H1 (cell line): ENCODE data around the gene SLC19A1. TPM values are rescaled to one million over a fixed set of nuclear protein-coding genes. Genes with fewer than 3 reads are reported as not detected.

Experiments
- CTCF ChIA-PET: fragments of 300-600 bp; sonication (Branson Sonifier 250); formaldehyde crosslinking; loops from one replicate; lab custom pipeline; 2021; ENCODE audit not compliant: partially characterized antibody; lab: Charles Lee
- POLR2A ChIA-PET: fragments of 300-600 bp; sonication (Branson Sonifier 250); formaldehyde crosslinking; loops from one replicate; lab custom pipeline; 2021; ENCODE audit warnings: inconsistent platforms; ENCODE audit not compliant: partially characterized antibody; lab: Charles Lee
- DNase-seq, 2 experiments: peaks; one replicate each; pipeline versions ENCODE4 v3.0.0 to v3.0.0-alpha.2; 2010 to 2022; ENCODE audit warnings: low spot score in 2 of 2, low read depth in 1 of 2, mixed read lengths in 1 of 2
- FAIRE-seq: peaks from 2 replicates; lab custom pipeline; 2011; peaks lifted over from hg19 to GRCh38; lab: Jason Lieb, UNC
- H2AFZ ChIP-seq: 2 replicates; pipeline ENCODE4 v1.8.1; 2012; ENCODE audit warnings: low read length, inconsistent platforms
- H2AK5ac ChIP-seq: 2 replicates; pipeline ENCODE4 v1.6.1; 2013; ENCODE audit warnings: low read depth, low read length
- H2BK120ac ChIP-seq: replicated peaks from 2 replicates; pipeline ENCODE3; 2013; ENCODE audit warnings: low read depth, low read length, inconsistent platforms
- H2BK12ac ChIP-seq: 2 replicates; pipeline ENCODE4 v1.6.1; 2013; ENCODE audit warnings: low read depth, low read length
- H2BK15ac ChIP-seq: 2 replicates; pipeline ENCODE4 v1.6.1; 2013; ENCODE audit warnings: low read length
- H2BK20ac ChIP-seq: 2 replicates; pipeline ENCODE4 v1.6.1; 2013; ENCODE audit warnings: low read length
- H2BK5ac ChIP-seq: 2 replicates; pipeline ENCODE4 v1.6.1; 2013; ENCODE audit warnings: low read depth, low read length
- H3K14ac ChIP-seq: 2 replicates; pipeline ENCODE4 v1.6.1; 2013; ENCODE audit warnings: inconsistent platforms; ENCODE audit not compliant: insufficient read length
- H3K18ac ChIP-seq: 2 replicates; pipeline ENCODE4 v1.6.1; 2013; ENCODE audit warnings: low read length; ENCODE audit errors: extremely low read depth
- H3K23ac ChIP-seq: 2 replicates; pipeline ENCODE4 v1.6.1; 2013; ENCODE audit warnings: inconsistent platforms; ENCODE audit not compliant: insufficient read length
- H3K23me2 ChIP-seq: 2 replicates; pipeline ENCODE4 v1.6.1; 2013; ENCODE audit warnings: low read depth, low read length
- H3K27ac ChIP-seq: 2 replicates; pipeline ENCODE4 v1.6.1; 2011; ENCODE audit warnings: low read depth, low read length, inconsistent platforms
- H3K27me3 ChIP-seq, 4 experiments: replicated peaks in 1 of 4; 1 replicate in 1 of 4; 2 replicates in 3 of 4; pipeline versions ENCODE4 v1.6.1 to v1.8.1; 2011 to 2013; ENCODE audit warnings: low read length in 3 of 4, mild to moderate bottlenecking in 3 of 4, inconsistent platforms in 2 of 4, mixed read lengths in 2 of 4, moderate library complexity in 1 of 4; ENCODE audit not compliant: control insufficient read depth in 3 of 4, insufficient read depth in 3 of 4; ENCODE audit errors: extremely low read depth in 1 of 4
- H3K36me3 ChIP-seq, 4 experiments: 2 replicates each; pipeline versions ENCODE4 v1.6.1 to v1.8.1; 2011 to 2013; ENCODE audit warnings: mild to moderate bottlenecking in 4 of 4, low read length in 3 of 4, moderate library complexity in 2 of 4, control low read depth in 1 of 4, inconsistent platforms in 1 of 4; ENCODE audit not compliant: insufficient read depth in 4 of 4, control insufficient read depth in 2 of 4
- H3K4ac ChIP-seq: replicated peaks from 2 replicates; pipeline ENCODE3; 2013; ENCODE audit warnings: low read length, low read depth, mixed read lengths, inconsistent platforms; ENCODE audit not compliant: insufficient read length
- H3K4me1 ChIP-seq, 4 experiments: replicated peaks in 1 of 4; 1 replicate in 1 of 4; 2 replicates in 3 of 4; pipeline versions ENCODE4 v1.6.1 to v1.8.1; 2011 to 2013; ENCODE audit warnings: low read length in 3 of 4, inconsistent platforms in 2 of 4, mixed read lengths in 1 of 4; ENCODE audit not compliant: insufficient read depth in 4 of 4, control insufficient read depth in 3 of 4
- H3K4me2 ChIP-seq, 2 experiments: 2 replicates each; pipeline versions ENCODE4 v1.6.1 to v1.8.1; 2011 to 2013; ENCODE audit warnings: low read depth in 2 of 2, low read length in 2 of 2, control low read depth in 1 of 2, inconsistent platforms in 1 of 2, mild to moderate bottlenecking in 1 of 2; ENCODE audit not compliant: insufficient read depth in 1 of 2
- H3K4me3 ChIP-seq, 4 experiments: fragments of 200-600, 300-600 bp in 1 of 4; sonication (generic), shearing (Covaris generic), sonication (Bioruptor Twin) in 1 of 4; 2 replicates each; pipeline versions ENCODE4 v1.5.1 to v1.8.1; 2011 to 2016; ENCODE audit warnings: low read length in 4 of 4, low read depth in 3 of 4, control low read depth in 2 of 4, inconsistent platforms in 2 of 4, mild to moderate bottlenecking in 2 of 4, mixed read lengths in 1 of 4, moderate library complexity in 1 of 4; ENCODE audit not compliant: insufficient read depth in 2 of 4; ENCODE audit errors: extremely low read depth in 1 of 4
- H3K56ac ChIP-seq: replicated peaks from 2 replicates; pipeline ENCODE3; 2013; ENCODE audit warnings: low read depth, mild to moderate bottlenecking, mixed read lengths, low read length, inconsistent platforms; ENCODE audit not compliant: insufficient read length
- H3K79me1 ChIP-seq: 2 replicates; pipeline ENCODE4 v1.6.1; 2013; ENCODE audit warnings: low read depth, low read length, control low read depth
- H3K79me2 ChIP-seq, 2 experiments: 2 replicates each; pipeline versions ENCODE4 v1.6.1 to v1.8.1; 2012 to 2013; ENCODE audit warnings: low read length in 2 of 2, mild to moderate bottlenecking in 2 of 2, inconsistent platforms in 1 of 2; ENCODE audit not compliant: insufficient read depth in 2 of 2, control insufficient read depth in 1 of 2
- H3K9ac ChIP-seq, 4 experiments: replicated peaks in 1 of 4; 1 replicate in 1 of 4; 2 replicates in 3 of 4; pipeline versions ENCODE4 v1.6.1 to v1.8.1; 2011 to 2013; ENCODE audit warnings: low read depth in 3 of 4, low read length in 3 of 4, control low read depth in 2 of 4, mild to moderate bottlenecking in 2 of 4, moderate library complexity in 2 of 4, inconsistent platforms in 1 of 4; ENCODE audit errors: extremely low read depth in 1 of 4
- H3K9me3 ChIP-seq, 2 experiments: 2 replicates each; pipeline versions ENCODE4 v1.6.1 to v1.8.1; 2012 to 2013; ENCODE audit warnings: mild to moderate bottlenecking in 2 of 2, moderate library complexity in 2 of 2, control low read depth in 1 of 2, inconsistent platforms in 1 of 2, low read depth in 1 of 2, low read length in 1 of 2, mixed read lengths in 1 of 2; ENCODE audit not compliant: insufficient read depth in 2 of 2
- H4K20me1 ChIP-seq, 2 experiments: replicated peaks in 1 of 2; 2 replicates each; pipeline versions ENCODE3 to v1.8.1; 2011 to 2013; ENCODE audit warnings: inconsistent platforms in 2 of 2, low read length in 2 of 2, mild to moderate bottlenecking in 1 of 2; ENCODE audit not compliant: insufficient read depth in 2 of 2, control insufficient read depth in 1 of 2
- H4K5ac ChIP-seq: 2 replicates; pipeline ENCODE4 v1.6.1; 2013; ENCODE audit warnings: low read length, low read depth, mixed read lengths, inconsistent platforms; ENCODE audit not compliant: insufficient read length
- H4K8ac ChIP-seq: 2 replicates; pipeline ENCODE4 v1.8.0; 2013; ENCODE audit warnings: mild to moderate bottlenecking, moderate library complexity, low read length, inconsistent platforms; ENCODE audit not compliant: insufficient read depth; ENCODE audit errors: extremely low read depth
- H4K91ac ChIP-seq: replicated peaks from 2 replicates; pipeline ENCODE3; 2013; ENCODE audit warnings: low read length, mixed read lengths, inconsistent platforms; ENCODE audit not compliant: insufficient read length
- CBX8 ChIP-seq: fragments of 300-800, 300-1000 bp; sonication (generic); IDR thresholded peaks from 2 replicates; pipeline ENCODE4 v1.7.1; 2016; ENCODE audit warnings: low read depth, low read length, borderline replicate concordance
- FOSL1 ChIP-seq: IDR thresholded peaks from 2 replicates; pipeline ENCODE4 v1.6.1; 2011; ENCODE audit warnings: mild to moderate bottlenecking, low read depth, low read length, moderate library complexity; ENCODE audit not compliant: insufficient read depth
- HDAC2 ChIP-seq, 2 experiments: fragments of 300-600 bp in 1 of 2; sonication (generic) in 1 of 2; IDR thresholded peaks; 2 replicates each; pipeline ENCODE4 v1.6.1; 2011 to 2012; ENCODE audit warnings: low read depth in 2 of 2, low read length in 2 of 2, mild to moderate bottlenecking in 2 of 2, moderate library complexity in 2 of 2, borderline replicate concordance in 1 of 2, inconsistent platforms in 1 of 2
- TAF1 ChIP-seq: IDR thresholded peaks from 2 replicates; pipeline ENCODE4 v1.6.1; 2011; ENCODE audit warnings: mild to moderate bottlenecking, low read depth, low read length
- WGBS, 2 experiments: shearing (Covaris generic) in 1 of 2; methylation state at CpG; one replicate each; pipeline versions ENCODE4 v1.1.6 to v1.1.7; 2013 to 2015; ENCODE audit warnings: low lambda C conversion rate in 2 of 2, mixed read lengths in 2 of 2, inconsistent platforms in 1 of 2, low coverage in 1 of 2, missing lambda C conversion rate in 1 of 2; ENCODE audit not compliant: insufficient replicate concordance in 2 of 2, insufficient coverage in 1 of 2, insufficient read length in 1 of 2; ENCODE audit errors: extremely low coverage in 1 of 2, missing lambda C conversion rate in 1 of 2; 5-methylcytosine and 5-hydroxymethylcytosine counted together
- polyA plus RNA-seq, 7 experiments: library from polyadenylated mRNA; depleted of rRNA in 3 of 7; stranded (reverse) in 5 of 7; unstranded in 2 of 7; fragments of >200 nt in 5 of 7; fragments of 200-250 nt in 2 of 7; gene quantifications; 1 replicate in 5 of 7; 2 replicates in 1 of 7; 4 replicates in 1 of 7; pipeline versions ENCODE4 v1.2.1 to v1.2.3, GENCODE V29; 2011 to 2013; ENCODE audit warnings: missing spikeins in 2 of 7, mixed read lengths in 2 of 7
- total RNA-seq: library from RNA; stranded (reverse); fragmentation: NEBNext Ultra II Directional; extraction: Animal tissue kit (Norgen Biotek cat#: 25700); gene quantifications from 2 replicates; pipeline ENCODE4 v1.2.1, GENCODE V29; 2021

The SLC19A1 gene
- total and polyA plus RNA-seq, 2 of the 8 experiments (the other 6 are each of a cell fraction or from before 2014, with no cell fraction given), result 31.6 to 43.8 TPM

DNA sequence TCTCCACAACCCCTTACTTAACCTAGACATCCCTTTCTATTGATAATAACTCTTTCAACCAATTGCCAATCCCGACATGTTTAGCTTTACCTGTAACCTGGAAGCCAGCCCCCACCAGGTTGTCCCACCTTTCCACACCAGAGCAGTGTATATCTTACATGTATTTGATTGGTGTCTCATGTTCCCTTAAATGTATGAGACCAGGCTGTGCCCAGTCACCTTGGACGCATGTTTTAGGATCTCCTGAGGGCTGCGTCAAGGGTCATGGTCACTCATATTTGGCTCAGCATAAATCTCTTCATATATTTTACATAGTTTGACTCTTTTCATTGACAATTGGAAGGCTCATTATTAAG is 5.3 kb upstream of the SLC19A1 start:
- no peak overlapping the region for H3K4ac ChIP-seq
- no peak overlapping the region for H3K27ac ChIP-seq
- peaks cover 0 to 12% (median 6%) of the 10 kb centered on the region in 4 experiments; a peak in 3 of 7 replicates for H3K4me1 ChIP-seq
- H3K4me2 ChIP-seq, result no peak overlapping the region
- TF ChIP-seq FOSL1 (no peak), HDAC2 (IDR thresholded peaks at IDR 0.05; ENCODE audit: borderline replicate concordance in 1 of 2, low read depth in 2 of 2, low read length in 2 of 2) (no peak), TAF1 (no peak), CBX8 (no peak)
- no peak overlapping the region for H2BK20ac ChIP-seq
- H4K8ac ChIP-seq, result no peak overlapping the region
- H2BK15ac ChIP-seq, result no peak overlapping the region
- no peak overlapping the region for H4K91ac ChIP-seq
- no peak overlapping the region for H3K9ac ChIP-seq
- no peaks in the 10 kb centered on the region for H3K79me2 ChIP-seq
- ChIA-PET POLR2A (interaction anchor here (1.7 kb wide), 1 partner anchor 9 kb away, joined by 3 read pairs; no protein-coding TSS in a partner anchor), CTCF (interaction anchor here (0.6 kb wide), 1 partner anchor 406 kb away, joined by 3 read pairs; no protein-coding TSS in a partner anchor)
- WGBS, 2 experiments, result 97% methylated on average over 3 of the region's 3 CpGs; no CpG with 5 or more reads in 1 of the 2 experiments
- H3K9me3 ChIP-seq, result no peaks in the 10 kb centered on the region
- H2BK5ac ChIP-seq, result no peak overlapping the region
- no peaks in the 10 kb centered on the region for H3K79me1 ChIP-seq
- no peak overlapping the region for H2BK12ac ChIP-seq
- H3K18ac ChIP-seq, result no peak overlapping the region
- no peak for FAIRE-seq
- DNase-seq, result no peak
- no peak overlapping the region for H2BK120ac ChIP-seq
- H3K23me2 ChIP-seq, result peaks cover 2% of the 10 kb centered on the region; the same call in 1 of the 2 replicates
- H3K27me3 ChIP-seq, result no peaks in the 10 kb centered on the region; a peak in 1 of 7 replicates
- H2AK5ac ChIP-seq, result no peak overlapping the region
- no peak overlapping the region for H3K23ac ChIP-seq
- H4K20me1 ChIP-seq, result no peaks in the 10 kb centered on the region
- no peak overlapping the region for H3K14ac ChIP-seq
- H3K36me3 ChIP-seq, result no peaks in the 10 kb centered on the region
- H3K4me3 ChIP-seq, result no peak overlapping the region
- H3K56ac ChIP-seq, result no peak overlapping the region
- H4K5ac ChIP-seq, result no peak overlapping the region
- no peak overlapping the region for H2AFZ ChIP-seq
